NK-92 (cell line): Measurements from ENCODE around the gene MCF2L.
"Not testable (repeated sequence)": the region's sequence is repeated elsewhere in the genome, so short reads cannot be mapped to it uniquely, and the experiment has no call there.

Experiments
- DNase-seq: peaks from one replicate; lab custom pipeline; 2025; ENCODE audit not compliant: unreplicated experiment; lab: John Stamatoyannopoulos, UW

The MCF2L gene

DNA sequence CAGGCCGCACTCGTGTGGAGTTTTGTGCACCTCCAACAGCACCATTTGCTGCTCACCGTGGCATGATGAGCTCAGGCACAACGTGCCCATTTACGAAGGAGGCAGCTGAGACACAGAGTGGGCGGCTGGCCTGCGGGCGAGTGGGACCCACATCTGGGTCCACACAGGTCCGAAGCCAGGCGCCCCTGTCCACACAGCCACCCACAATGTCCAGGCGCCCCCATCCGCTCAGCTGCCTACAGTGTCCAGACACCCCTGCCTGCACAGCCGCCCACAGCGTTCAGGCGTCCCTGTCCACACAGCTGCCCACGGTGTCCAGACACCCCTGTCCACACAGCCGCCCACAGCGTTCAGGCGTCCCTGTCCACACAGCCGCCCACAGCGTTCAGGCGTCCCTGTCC is 94.1 kb downstream of the MCF2L start:
- no peak for DNase-seq

- DNase-seq: no peak
Observed at GRCh38 chr13:113064000-113064533, 95.1 kb downstream of the MCF2L start.

GRCh38 chr13:113064534-113065405 is 95.8 kb downstream of the MCF2L start:
- DNase-seq: no peak

DNA sequence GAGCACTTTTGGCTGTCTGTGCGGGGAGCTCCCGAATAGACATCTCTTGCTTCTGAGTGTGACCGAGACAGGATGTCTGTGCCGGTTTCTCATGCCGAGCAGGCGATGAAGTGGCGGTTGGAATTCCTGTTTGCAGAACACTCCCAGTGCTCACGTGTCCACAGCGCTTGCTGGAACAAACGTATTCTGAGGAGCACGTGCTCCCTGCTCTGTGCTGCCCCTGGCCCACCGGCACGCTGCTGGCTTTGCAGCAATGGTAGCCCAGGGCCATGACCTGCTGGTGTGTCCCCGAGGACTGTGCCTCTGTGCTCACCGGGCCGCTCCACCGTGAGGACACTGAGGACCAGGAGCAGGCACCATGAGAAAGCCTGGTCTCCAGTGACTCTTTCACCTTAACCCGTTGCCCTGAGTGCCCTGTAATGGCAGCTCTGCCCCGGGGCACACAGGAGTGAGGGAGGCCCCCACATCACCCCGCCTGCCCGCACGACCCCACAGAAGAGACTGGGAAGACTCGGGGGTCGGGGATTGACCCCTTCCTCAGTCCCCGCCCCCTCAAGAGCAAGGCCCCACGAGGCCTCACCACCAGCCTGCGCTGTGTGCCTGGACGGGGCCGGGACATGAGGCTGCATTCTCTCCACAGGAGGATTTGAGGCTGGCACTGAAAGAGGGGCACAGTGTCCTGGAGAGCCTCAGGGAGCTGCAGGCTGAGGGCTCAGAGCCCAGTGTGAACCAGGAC is 96.6 kb downstream of the MCF2L start:
- no peak for DNase-seq

DNA sequence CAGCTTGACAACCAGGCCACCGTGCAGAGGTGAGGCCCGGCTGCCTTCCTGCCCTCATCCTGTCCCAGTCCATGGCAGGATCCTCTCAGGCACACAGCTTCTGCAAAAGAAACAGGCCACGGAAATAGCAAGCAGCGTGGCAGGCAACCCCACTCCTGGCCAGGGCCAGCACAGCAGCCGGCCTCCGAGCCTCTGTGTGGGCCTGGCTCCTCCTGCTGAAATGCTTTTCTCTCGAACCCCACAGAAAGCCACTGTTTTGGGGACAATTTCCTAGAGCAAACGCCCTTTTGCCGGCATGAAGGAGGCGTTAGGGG is 97.1 kb downstream of the MCF2L start:
- no peak for DNase-seq

DNA sequence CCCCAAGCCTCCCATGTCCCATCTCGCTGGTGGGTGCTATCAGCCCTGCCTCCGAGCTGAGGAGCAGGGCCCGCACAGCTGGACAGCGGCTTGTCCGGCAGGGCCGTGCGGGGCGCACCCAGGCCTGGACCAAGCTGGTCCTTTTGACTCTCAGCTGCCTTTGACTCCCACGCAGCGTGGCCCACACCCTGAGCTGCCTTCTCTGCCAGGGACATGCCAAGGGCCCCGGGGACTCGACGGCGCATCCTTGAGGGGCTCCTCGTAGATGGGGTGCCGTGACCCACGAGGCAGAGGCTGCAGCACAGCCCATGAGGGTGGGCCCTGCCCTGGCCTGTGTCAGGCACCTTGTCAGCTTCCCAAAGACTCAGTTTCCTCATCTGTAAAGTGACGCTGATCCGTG is 97.7 kb downstream of the MCF2L start:
- no peak for DNase-seq

DNA sequence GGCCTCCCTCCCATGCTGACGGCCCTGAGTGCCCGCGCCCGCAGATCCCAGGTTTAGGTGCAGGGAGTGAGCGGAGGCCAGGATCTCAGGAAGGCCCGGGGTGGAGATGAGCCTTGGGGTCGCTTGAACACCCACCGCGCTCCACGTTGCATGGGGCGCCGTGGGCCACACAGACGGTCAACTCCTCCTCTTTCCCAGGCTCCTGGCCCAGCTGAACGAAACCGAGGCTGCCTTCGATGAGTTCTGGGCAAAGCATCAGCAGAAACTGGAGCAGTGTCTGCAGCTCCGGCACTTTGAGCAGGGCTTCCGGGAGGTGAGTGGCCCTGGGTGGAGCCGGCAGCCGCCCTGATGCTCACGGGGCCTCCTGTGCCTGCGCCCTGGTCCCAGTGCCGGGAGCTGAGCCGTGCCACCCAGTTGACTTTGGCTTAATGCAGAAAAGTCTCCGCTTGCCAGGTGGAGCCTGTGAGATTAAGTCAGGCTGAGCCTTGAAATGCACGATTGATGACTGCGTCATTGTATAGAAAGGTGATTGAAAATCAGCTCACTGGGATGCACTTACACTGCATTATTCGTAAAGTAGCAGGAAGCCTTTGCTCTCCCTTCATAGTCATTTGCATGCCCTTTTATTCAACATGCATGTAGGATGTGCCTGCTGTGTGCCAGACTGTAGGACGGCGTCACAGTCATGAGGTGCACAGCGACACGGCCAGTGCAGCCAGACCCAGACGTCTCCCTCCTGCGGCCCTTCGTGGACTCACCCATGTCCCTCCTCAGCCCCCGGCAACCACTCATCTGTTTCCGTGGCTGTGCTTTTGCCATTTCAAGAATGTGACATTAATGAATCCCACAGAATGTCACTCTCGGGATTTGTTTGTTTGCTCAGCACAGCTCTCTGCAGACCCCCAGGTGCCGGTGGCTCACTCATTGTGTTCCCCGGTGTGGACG is 101.1 kb downstream of the MCF2L start:
- DNase-seq: no peak

DNA sequence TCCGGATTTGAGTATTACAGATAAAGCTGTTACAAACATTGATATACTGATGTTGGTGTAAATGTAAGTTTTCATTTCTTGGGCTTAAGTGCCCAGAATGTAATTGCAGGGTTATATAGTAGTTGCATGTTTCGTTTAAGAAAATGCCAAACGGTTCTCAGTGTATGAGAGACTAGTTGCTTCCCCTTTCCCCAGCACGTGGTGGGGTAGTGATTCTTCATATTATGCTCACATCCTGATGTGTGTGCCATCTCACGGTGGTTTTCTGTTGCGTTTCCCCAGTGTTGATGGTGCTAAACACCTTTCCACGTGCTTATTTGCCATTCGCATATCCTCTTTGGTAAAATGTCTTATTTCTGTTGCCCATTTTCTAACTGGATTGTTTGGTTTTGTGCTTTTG is 101.8 kb downstream of the MCF2L start:
- no peak for DNase-seq

- no peak for DNase-seq
Observed at GRCh38 chr13:113072376-113072775, 103.4 kb downstream of the MCF2L start.

GRCh38 chr13:113073942-113074341 is 104.9 kb downstream of the MCF2L start:
- no peak for DNase-seq

DNA sequence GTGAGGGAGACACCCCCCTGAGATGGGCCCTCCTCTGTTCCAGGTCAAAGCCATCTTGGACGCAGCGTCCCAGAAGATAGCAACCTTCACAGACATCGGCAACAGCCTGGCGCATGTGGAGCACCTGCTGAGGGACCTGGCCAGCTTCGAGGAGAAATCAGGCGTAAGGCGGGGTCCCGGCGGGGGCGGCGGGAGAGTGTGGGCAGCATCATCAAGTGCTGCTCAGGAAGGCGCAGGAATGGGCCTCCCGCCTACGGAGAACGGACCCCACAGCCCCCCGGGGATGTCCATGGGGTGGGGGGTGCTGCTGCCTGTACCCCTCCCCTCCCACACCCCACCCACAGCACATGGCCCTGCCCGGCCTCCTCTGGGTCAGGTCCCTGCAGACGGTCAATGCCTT is 105.4 kb downstream of the MCF2L start:
- no peak for DNase-seq

DNA sequence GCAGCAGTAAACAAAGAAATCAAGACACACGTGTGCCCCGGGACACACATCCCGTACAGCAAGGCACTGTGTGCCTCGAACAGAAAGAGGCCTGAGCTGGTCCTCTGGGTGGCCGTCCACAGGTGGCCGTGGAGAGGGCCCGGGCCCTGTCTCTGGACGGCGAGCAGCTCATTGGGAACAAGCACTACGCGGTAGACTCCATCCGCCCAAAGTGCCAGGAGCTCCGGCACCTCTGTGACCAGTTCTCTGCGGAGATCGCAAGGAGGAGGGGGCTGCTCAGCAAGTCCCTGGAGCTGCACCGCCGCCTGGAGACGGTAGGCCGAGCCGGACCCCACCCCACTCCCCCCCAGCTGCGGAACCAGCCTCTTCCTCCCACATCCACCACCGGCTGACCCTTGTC is 105.9 kb downstream of the MCF2L start:
- DNase-seq: no peak

DNA sequence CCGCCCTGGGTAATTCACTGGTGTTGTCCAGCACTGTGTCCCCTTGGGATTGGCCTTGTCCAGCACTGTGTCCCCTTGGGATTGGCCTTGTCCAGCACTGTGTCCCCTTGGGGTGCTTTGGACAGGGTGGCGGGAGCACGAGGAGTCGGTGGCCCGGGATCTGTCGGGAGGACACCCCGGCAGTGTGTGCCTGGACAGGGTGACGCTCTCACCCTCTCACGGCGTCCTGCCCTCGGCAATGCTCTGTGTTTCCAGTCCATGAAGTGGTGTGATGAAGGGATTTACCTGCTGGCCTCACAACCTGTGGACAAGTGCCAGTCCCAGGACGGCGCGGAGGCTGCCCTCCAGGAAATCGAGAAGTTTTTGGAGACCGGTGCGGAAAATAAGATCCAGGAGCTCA is 106.7 kb downstream of the MCF2L start:
- DNase-seq: no peak

GRCh38 chr13:113076681-113077401 is 107.8 kb downstream of the MCF2L start:
- DNase-seq: no peak

DNA sequence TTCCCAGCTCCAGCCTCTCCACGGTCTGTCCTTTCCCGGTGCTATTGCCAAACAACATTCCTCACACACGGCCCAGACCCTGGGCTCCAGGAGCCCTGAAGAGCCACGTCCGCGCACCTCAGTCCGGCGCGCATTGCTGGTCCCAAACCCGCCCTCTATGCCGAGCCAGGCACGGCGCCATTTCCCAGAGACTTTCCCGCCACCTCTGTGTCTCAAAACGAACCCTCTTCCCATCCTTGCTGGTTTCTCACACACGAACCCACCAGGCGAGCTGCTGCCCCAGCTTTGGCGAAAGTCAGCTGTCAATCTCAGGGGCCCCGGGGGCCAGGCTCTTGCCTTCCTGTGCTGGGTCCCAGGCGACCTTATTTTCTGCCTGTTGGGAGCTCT is 108.5 kb downstream of the MCF2L start:
- DNase-seq: no peak

DNA sequence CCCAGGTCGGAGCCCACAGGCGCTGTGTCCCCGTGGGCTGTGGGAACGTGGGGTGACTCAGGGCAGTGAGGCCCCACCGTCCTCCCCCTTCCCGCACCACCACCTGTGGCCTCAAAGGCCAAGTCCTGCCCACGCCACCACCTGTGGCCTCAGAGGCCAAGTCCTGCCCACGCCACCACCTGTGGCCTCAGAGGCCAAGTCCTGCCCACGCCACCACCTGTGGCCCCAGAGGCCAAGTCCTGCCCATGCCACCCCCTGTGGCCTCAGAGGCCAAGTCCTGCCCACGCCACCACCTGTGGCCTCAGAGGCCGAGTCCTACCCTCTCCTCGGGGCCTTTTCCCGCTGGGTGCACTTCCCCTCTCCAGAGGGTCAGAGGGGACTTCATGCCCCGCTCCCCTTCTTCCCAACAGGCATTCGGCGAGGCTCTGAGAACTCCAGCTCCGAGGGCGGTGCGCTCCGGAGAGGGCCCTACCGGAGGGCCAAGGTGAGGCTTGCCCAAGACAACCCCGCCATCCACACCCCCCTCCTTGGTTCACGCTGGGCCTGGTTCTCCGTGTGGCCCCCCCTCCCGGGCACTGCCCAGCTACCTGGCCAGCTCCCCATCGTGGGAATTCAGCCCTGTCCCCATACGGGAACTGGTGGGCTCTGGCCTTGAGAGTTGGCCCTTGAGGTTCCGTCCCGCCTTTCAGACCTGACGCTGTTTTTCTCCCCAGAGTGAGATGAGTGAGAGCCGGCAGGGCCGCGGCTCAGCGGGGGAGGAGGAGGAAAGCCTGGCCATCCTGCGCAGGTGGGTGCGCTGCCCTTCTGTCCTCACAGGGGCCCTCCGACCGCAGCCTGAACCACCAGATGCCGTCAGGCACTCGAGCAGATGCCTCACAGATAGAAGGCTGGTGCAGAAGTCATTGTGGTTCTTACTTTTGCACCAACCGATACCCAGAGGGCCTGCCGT is 109.2 kb downstream of the MCF2L start:
- no peak for DNase-seq

- DNase-seq: no peak
Observed at GRCh38 chr13:113078902-113079780, 110.1 kb downstream of the MCF2L start.

DNA sequence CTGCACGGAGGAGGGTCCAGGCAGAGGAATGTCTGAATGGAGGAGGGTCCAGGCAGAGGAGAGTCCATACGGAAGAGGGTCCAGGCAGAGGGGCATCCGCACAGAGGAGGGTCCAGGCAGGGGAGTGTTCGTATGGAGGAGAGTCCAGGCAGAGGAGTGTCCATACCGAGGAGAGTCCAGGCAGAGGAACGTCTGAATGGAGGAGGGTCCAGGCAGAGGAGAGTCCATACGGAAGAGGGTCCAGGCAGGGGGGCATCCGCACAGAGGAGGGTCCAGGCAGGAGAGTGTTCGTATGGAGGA is 110.7 kb downstream of the MCF2L start:
- DNase-seq: not testable (repeated sequence)

GRCh38 chr13:113080361-113080831 is 111.4 kb downstream of the MCF2L start:
- DNase-seq: no peak
